SK-N-MC (cell line): ENCODE measurements around the gene TUBA3C.
"Not testable (repeated sequence)": the region's sequence is repeated elsewhere in the genome, so short reads cannot be mapped to it uniquely, and the experiment has no call there.

Experiments used
- EZH2 ChIP-seq: fragments of 200-600 bp; sonication (generic); IDR thresholded peaks from one replicate; pipeline ENCODE4 v1.6.1; 2017; ENCODE audit warnings: antibody characterized with exemption
- POLR2AphosphoS5 ChIP-seq: IDR thresholded peaks from 2 replicates; pipeline ENCODE4 v1.6.1; 2012; ENCODE audit warnings: mild to moderate bottlenecking, low read depth, low read length, borderline replicate concordance

GRCh38 chr13:19192622-19193021 is 11.0 kb upstream of the TUBA3C start:
- TF ChIP-seq POLR2AphosphoS5, EZH2: not testable (repeated sequence)
